ENCODE data around the gene ZBTB7B.
"Not testable (repeated sequence)": the region's sequence is repeated elsewhere in the genome, so short reads cannot be mapped to it uniquely, and the experiment has no call there.

GRCh38 chr1:154986736-154987135 lies 15.9 kb upstream of the ZBTB7B start:
- TF ChIP-seq CTCF, POLR2A (IDR thresholded peaks at IDR 0.05): not testable (repeated sequence)
